SKM-1 treated with dmso at 0.1 percent for 144 hours (cell line): ENCODE measurements around the gene TGFBI.

ENCODE experiments used
- DNase-seq: peaks from one replicate; lab custom pipeline; 2025; ENCODE audit not compliant: unreplicated experiment; lab: John Stamatoyannopoulos, UW

TGFBI gene

DNA sequence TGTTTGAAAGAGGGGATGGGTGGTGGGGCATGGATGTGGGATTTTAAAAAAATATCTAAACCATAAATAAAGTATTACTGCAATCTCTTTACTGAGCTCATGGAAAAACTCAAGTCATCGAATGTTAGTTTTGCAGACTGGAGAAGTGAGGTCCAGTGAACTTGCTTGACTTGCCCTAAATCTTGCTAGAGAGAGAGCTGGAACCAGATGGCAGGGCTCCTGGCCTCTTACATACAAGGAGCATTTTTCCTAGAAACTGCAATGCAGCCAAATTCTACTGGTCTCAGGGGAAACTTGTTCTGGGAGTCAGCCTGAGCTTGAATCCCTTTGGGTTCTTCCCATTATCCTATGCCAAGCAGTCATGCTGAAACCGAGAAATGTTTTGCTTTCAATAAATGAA lies 2.9 kb upstream of the TGFBI start:
- DNase-seq: no peak

DNA sequence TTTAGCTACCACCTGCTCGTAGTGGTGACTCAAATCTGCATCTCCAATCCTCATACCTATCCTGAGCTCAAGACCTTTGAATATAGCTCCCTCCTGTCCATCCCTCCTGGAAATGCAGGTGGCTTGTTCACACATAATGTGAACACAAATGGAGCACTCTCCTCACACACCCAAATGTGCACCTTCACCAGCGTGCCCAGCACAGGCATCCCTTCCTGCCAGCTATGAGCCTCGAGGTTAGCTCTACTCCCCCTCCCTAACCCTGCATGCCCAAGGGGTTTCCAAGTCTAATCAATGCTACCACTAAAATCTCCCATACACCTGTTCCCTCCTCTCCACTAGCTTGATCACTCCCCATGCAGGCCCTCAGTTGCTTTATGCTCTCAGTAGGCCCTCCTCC lies 2.2 kb upstream of the TGFBI start:
- DNase-seq: no peak

DNA sequence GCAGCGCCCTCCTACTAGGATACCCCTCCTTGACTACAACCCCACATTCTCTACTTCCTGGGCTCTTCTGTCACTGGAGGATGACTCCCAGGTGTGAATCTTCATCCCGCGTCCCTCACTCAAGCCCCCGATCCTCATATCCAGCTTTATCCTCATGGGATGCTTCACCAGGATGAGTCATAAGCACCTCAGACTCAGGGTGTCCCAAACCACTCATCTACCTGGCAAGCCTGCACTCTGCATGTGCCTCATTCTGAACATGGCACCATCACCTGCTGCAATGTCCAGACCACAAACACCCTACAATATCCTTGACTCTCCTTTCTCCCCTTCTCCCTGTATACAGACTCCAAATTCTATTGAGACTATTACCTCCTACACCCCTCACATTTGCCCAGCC lies 1.5 kb upstream of the TGFBI start:
- no peak for DNase-seq

DNA sequence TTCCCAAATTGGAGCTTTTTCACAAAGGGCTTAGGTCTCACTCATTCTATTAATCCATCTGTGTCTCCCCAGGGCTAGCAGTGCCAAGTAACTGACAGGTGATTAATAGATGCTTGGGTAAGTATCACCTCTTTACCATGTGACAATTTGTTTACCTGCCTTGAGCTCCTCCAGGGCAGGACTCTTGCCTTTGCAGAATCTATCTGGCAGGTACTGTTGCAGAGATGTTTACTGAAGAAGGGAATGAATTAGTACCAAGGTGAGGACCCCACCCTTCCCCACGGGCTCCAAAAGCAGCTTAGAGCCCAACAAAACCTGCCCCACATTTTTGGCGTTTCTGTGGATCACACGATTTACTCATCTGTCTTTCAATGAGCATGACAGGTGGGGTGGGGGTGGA lies 698 bp upstream of the TGFBI start:
- DNase-seq: no peak

DNA sequence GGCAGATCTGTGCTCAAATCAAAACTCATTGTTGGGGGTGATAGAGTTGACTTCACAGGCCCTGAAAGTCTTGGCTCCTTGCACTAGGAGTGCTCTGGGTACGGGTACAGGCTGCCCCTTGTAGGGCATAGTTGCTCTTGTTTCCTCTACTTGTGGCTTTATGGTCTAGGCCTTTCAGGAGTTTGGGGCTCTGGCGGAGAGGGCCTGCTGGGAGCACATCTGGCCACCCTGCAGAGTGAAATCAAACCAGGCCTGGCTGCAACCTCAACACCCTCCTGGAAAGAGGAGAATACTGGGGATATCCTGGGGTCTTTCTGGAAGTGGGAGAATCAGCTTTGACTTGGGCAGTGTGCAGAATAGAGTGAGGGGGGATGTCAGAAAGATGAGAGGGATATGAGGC lies 1.5 kb downstream of the TGFBI start:
- no peak for DNase-seq

DNA sequence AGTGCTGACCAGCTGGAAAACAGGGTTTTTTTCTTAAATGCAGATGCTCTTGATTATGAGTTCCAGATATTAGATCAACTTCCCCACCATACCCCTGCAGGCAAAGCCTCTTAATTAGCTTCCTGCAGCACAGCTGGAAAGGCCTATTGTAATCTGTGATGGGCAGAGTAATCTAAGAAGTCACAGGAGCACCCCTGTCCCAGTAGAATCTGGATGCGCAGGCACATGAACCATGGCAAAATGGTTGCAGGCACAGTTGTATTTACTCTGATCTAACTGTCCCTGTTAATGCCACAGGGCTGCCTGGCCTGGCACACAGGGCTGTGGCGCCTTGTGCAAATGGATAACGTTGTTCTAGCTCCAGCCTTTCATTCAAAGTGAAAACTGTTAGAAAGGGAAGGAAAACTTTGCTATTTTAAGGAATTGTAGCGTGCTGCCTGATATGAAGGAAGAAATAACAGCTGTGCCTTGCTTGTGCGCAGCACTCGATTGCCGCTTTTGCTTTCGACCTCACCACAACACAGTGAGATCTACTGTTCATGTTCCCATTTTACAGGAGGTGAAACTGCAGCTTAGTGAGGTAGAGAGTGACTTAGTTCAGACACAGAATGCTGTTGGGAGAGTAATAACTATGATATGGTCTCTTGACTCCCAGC lies 2.3 kb downstream of the TGFBI start:
- no peak for DNase-seq

DNA sequence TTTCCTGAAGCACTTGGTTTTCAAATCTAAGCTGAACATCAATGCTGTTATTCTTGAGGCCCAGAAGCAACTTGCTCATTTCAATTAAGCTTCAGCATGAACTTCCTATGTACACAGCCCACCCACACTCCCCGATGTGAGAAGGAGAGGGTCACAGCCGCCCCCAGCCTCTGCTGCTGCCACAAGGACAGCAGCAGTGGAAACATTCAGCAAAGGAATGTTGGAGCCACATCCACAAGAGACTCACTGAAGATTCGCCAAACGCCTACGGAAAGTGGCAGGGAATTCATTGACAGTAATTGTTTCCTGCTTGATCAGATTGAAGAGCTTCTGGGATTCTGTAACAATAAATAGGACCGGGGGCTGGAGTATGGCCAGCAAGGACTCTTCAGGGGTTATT lies 2.9 kb downstream of the TGFBI start:
- no peak for DNase-seq

DNA sequence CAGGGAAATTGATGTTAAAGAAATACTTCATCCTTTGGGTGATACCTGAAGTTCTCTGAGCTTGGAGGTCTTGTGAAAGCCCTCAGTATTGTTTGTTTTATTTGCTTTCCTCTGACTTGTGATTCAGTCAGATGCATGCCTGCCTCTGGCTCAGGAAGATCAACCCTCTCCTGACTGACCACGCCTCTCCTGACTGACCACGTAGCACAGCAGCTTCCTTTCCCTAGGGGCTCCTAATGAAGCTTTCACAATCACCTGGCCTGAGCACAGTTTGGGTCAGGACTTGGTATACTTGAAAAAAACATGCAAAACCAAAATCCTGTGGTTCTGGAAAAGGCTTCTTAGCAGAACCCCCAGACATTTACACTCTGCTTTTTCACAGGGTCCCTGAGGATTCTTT lies 3.8 kb downstream of the TGFBI start:
- no peak for DNase-seq

DNA sequence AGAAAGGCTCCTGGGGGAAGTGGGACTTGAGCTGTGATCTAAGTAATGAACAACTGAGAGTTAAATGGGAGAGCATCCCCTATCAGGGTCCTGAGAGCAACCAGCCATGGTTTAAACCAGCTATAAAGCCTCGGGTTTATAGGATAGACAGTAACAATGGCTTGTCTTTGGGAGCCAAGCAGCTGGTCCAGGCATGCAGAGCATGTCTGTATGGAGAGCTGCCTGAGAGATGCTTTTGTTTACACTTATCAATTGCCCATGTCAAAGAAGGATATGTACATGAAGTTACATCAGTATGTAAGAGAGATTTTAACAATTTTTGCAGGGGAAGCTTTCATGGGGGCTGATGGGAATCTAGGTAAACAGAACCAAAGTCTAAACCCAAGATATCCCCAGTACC lies 4.4 kb downstream of the TGFBI start:
- DNase-seq: no peak

DNA sequence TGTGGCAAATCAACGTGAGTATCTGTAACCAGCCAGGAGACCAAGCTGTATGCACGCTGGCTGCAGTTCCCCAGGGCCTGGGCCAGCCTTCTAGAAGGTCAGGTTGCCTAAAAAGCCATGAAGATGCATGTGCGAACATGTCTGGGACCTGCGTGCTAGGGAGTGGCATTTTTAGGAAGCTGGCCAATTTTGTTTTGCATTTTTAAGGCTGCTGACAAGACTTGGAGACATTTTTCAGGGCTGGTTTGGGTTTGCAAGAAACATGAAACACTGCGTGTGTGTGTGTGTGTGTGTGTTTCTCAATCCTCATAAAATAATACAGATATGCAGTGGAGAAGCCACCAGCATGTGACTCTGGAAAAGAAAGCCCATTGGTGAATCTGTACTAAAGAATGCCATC lies 5.1 kb downstream of the TGFBI start:
- no peak for DNase-seq

DNA sequence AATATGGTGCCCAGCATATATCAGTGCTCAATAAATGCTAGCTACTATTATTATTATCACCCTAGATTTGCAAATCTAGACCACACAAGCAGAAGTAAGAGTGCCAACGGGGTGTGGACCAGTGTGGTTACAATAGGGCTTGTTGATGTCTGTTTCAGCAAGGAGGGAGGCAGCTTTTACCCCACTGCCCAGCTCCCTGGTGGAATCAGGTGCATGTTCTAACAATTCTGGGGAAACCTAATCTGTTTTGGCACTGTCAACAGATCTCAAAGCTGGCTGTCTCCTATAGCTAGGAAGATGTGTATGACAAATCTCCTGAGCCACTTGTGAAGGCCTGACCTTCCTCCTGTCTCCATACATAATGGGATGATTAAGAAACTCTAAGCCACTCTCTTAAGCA lies 5.7 kb downstream of the TGFBI start:
- peak; percentile 5 for DNase-seq

DNA sequence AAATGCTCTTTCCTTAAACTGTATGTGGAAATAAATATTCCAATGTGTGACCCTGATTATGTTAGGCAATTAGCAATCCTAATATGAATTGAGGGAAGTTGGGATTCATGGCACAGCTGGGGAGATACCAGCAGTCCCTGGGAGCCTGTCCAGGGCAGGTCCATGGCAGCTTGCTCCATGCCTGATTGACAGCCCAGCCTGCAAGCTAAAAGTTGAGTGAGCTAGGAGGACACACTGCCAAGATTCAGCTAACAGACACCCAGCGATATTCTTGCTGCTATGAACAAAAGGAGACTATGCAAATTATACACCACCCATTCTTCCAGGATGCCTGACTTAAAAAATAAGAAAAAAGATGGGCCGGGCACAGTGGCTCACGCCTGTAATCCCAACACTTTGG lies 6.2 kb downstream of the TGFBI start:
- DNase-seq: no peak

DNA sequence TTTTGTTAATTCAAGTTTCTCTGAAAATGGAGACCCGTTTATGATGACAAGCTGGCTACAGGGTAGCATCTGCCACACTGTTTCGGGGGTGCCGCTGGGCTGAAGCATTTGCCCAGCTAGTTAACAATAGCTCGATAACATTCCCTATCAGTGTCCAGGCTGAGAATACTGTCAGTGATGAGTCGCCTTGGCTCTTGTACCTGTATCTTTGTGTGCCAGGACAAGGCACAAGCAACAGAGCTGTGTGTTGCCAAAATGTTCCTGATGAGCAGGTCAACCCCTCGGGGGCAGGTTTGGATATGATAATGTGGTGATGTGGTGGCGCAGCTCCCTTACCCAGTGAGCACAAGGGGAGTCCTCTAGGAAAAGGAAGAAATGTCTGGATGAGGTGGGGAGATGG lies 7.0 kb downstream of the TGFBI start:
- no peak for DNase-seq

DNA sequence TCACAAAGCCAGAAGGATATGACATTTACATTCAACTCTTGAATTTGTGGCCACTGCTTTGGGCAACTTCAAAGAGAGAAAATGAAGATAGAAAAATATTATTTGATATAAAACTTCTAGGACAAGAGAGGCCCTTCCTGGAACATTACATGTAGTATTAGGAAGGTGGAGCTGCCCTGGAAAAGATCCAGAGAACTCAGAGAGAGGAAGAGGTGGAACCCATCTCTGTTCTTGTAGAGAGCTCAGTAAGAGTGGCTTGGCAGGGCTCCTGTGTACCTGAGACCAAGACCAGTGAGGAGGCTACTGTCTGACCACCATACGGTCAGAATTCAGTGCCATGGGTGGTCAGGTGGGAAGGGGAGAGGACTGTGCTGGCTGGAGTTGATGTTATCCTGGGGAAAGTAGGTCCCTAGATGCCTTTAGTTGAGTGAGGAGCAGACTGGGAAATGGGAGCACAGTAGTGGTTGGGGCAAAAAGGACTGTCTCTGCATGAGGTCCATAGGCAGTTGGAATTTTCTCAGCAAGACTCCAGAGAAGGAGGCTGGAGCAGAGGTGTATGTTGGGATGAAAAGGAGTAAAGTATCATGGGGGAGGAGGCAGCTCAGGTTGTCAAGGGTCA lies 7.6 kb downstream of the TGFBI start:
- no peak for DNase-seq

DNA sequence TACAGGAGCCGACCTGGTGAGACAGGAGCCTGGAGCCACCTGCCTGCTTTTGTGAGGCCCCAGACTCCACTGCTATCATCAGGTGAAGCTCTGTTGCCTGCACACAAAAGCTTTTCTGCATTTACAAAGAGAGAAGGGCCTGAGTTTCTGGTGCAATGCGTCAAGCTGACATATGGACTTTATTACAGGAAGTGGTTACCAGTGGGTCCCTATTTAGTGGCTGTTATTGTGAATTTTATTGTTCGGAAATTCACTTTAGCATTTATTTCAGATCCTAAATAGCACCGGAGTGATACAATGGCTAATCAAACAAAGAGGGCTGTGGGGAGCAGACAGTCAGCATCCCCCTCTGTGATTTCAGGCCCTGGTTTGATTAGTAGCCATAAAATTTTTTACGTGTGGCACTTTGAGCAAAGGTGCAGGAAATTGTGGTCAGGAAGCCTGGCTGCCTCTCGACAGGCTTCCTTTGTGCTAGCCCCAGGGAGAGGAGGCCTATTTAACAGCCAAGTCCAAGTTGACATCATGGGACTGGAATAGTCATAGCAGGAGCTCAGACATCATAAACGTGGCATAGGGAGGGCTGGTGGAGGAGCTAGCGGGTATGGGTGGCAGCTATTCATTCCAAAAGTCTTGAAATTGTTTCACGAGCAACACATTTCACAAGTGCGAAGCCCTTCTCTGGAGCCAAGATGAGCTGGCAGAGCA lies 8.4 kb downstream of the TGFBI start:
- peak; percentile 65 for DNase-seq

DNA sequence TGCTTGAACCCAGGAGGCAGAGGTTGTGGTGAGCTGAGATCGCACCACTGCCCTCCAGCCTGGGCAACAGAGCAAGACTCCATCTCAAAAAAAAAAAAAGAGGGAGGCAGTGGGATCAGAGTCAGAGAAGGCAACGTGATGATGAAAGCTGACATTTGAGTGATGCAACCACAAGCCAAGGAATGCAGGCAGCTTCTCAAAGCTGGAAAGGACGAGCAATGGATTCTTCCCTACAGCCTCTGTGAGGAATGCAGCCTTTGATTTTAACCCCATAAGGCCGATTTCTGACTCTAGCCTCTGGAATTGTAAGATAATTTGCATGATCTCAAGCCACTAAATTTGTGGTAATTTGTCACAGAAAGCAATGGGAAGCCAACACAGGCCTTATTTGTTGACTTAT lies 9.8 kb downstream of the TGFBI start:
- DNase-seq: no peak

DNA sequence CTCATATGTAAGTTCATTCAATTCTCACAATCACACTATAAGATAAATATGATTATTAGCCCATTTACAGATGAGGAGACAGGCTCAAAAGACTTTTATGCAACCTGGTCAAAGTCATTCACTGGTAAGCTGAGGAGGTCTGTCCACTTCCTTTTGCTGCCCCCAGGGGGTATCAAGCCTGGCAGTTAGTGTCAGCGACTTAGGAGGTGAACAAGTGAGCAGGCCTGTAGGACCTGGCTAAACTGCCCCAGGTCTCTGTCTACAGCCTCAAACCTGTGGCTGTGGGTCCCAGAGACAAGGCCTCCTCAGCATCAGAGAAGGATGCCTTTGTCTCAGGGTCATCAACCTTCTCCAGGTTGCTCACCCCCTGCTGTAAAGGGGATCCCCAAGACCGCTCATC lies 10.4 kb downstream of the TGFBI start:
- DNase-seq: no peak

DNA sequence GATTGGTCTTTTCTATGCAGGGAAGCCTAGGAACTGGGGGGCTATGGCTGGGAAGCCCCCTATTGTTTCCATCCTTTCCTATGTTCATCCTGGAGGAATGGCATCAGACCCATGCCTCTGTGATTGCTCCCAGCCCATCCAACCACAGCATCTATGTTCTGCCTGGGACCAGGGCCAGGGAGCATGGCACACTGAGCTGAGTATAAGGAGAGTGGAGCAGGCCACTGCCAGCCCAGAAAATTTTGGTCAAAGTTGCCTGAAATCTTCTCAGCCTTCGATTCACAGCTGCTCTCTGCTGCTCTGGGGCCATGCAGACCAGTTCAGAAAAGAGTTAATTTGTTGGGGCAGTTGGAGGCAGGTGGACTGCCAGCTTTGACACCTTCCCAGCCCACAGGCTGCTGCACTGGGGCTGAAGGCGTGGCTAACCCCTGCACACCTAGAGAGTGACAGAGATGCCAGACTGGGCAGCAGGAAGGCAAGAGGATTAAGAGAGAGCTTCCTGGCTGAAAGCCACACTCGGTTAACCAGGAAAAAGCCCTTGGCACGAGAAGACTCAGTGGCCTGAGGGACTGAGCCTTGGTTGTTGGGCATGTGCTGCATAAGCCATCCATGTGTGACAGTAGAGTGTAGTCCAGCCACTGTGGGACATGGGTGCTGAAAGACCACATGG lies 12.1 kb downstream of the TGFBI start:
- DNase-seq: no peak

DNA sequence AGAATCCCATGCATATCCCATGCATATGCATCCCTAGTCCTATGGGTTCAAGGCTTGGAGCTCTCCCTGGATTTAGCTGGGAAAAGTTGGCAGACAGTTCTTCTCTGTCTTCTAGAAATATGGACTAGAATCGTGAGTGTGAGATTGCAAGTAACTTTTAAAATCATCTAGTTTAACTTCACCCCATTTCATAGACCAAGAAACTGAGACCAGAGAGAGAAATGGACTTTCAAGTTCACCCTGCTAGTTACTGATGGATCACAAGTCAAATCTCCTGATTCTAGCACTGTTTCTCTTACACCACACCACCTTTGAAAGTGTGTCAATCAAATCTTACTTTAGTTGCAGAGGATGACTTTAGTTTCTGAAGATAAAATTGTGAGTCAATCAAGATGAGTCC lies 13.4 kb downstream of the TGFBI start:
- DNase-seq: no peak

DNA sequence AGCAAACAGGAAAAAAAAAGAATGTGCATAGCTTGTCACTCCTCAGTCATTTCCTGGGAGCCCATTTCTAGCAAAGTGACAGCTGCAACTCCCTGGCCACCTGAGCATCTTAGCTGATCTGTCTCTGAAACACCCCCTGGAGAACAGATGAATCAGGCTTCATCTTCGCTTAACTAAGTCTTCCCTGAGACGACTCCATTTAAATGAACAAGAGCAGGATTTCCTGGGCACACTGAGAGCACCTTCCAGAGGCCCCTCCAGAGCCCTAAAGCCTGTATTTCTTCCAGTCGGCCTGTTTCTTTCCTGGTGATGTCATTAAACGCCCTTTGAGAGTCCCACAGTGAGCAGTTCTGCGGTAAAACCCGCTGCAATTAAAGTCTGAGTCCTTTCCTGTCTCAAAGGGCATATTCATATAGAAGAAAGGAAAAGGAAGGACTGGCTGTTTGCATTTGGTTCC lies 13.9 kb downstream of the TGFBI start:
- DNase-seq: peak; percentile 50

DNA sequence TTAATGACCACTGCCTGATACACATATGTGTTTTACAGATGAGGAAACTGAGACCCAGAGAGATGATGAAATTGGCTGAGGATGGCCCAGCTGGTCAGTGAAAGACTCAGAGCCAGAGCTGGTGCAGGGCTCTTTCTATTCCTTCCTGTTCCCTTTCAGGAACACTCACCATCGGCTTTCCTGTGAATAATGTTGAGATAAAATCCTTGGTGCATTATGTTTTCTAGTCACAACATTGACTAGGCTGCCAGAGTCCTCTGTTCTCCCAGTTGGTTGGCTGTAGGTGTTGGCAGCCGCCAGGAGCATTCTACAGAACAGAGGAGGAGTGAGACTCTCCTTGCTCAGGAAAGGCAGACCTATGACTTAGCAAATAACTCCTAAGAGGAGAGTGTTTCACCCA lies 14.8 kb downstream of the TGFBI start:
- DNase-seq: no peak

DNA sequence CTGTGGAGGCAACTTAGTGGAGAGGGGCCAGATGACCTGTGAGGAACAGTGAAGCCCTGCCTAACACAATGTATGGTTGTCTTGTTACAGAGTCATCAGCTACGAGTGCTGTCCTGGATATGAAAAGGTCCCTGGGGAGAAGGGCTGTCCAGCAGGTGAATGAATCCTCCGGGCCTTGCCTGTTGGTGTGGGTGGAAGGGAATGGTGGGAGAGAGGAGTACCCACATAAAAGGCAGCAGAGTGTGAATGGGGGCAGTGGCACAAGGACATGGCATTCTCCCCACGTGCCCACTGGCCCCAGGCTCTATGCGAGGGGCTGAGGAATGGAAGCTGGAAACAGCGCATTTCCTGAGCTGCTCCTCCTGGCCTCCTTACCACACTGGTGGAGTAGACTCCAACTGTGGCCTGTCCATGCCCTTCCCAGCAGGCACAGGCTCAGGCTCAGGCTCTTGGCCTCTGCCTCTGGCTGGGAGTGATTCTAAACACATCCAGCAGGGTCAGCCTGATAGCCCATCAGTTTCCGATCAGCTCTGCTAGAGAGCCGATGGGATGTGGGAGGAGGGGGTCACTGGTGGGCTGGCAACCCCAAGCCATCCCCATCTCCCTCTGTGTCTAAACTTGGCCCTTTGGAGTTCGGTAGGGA lies 15.3 kb downstream of the TGFBI start:
- no peak for DNase-seq
